ENCODE data around the gene PCID2.

The PCID2 gene

GRCh38 chr13:113137691-113138298 lies 70.7 kb downstream of the PCID2 start:
- Histone ChIP-seq H4K20me1 (ENCODE audit: insufficient read depth, low read length) (no peaks in the 10 kb centered on the region), H3K4me3 (ENCODE audit: low read length) (no peak overlapping the region), H3K9me3 (ENCODE audit: insufficient read depth, low read length) (no peaks in the 10 kb centered on the region), H3K79me2 (ENCODE audit: low read length) (no peaks in the 10 kb centered on the region), H3K27ac (ENCODE audit: low read length) (no peak overlapping the region), H3K4me2 (ENCODE audit: low read length) (no peak overlapping the region), H3K9ac (ENCODE audit: low read length) (no peak overlapping the region), H3K4me1 (ENCODE audit: low read length) (no peaks in the 10 kb centered on the region), H3K36me3 (replicated peaks; ENCODE audit: low read depth, low read length) (no peaks in the 10 kb centered on the region), H2AFZ (ENCODE audit: low read depth, low read length) (no peak overlapping the region), H3K27me3 (ENCODE audit: low read depth, low read length) (peaks cover 18% of the 10 kb centered on the region)
- TF ChIP-seq EZH2phosphoT487 (IDR thresholded peaks at IDR 0.05; ENCODE audit: low read depth) (no peak), CTCF (IDR thresholded peaks at IDR 0.05; ENCODE audit: low read depth, low read length) (no peak)

- Histone ChIP-seq H3K9me3 (ENCODE audit: insufficient read depth, low read length) (no peaks in the 10 kb centered on the region), H2AFZ (ENCODE audit: low read depth, low read length) (no peak overlapping the region), H3K4me2 (ENCODE audit: low read length) (no peak overlapping the region), H3K79me2 (ENCODE audit: low read length) (no peaks in the 10 kb centered on the region), H3K27ac (ENCODE audit: low read length) (no peak overlapping the region), H3K27me3 (ENCODE audit: low read depth, low read length) (peaks cover 34% of the 10 kb centered on the region), H3K36me3 (replicated peaks; ENCODE audit: low read depth, low read length) (no peaks in the 10 kb centered on the region), H3K9ac (ENCODE audit: low read length) (no peak overlapping the region), H4K20me1 (ENCODE audit: insufficient read depth, low read length) (no peaks in the 10 kb centered on the region), H3K4me1 (ENCODE audit: low read length) (no peaks in the 10 kb centered on the region), H3K4me3 (ENCODE audit: low read length) (no peak overlapping the region)
- TF ChIP-seq CTCF (IDR thresholded peaks at IDR 0.05; ENCODE audit: low read depth, low read length) (no peak), EZH2phosphoT487 (IDR thresholded peaks at IDR 0.05; ENCODE audit: low read depth) (no peak)
These were observed 73.1 kb downstream of the PCID2 start for GRCh38 chr13:113135281-113135760.

GRCh38 chr13:113129921-113130750 lies 78.3 kb downstream of the PCID2 start:
- H3K27ac ChIP-seq (ENCODE audit: low read length) = no peak overlapping the region
- H4K20me1 ChIP-seq (ENCODE audit: insufficient read depth, low read length) = no peaks in the 10 kb centered on the region
- no peak overlapping the region for H2AFZ ChIP-seq (ENCODE audit: low read depth, low read length)
- no peak overlapping the region for H3K4me2 ChIP-seq (ENCODE audit: low read length)
- no peaks in the 10 kb centered on the region for H3K9me3 ChIP-seq (ENCODE audit: insufficient read depth, low read length)
- H3K36me3 ChIP-seq (replicated peaks; ENCODE audit: low read depth, low read length) = no peaks in the 10 kb centered on the region
- H3K27me3 ChIP-seq (ENCODE audit: low read depth, low read length) = peaks cover 30% of the 10 kb centered on the region
- no peak for TF ChIP-seq CTCF (IDR thresholded peaks at IDR 0.05; ENCODE audit: low read depth, low read length)
- TF ChIP-seq EZH2phosphoT487 (IDR thresholded peaks at IDR 0.05; ENCODE audit: low read depth) = no peak
- no peak overlapping the region for H3K9ac ChIP-seq (ENCODE audit: low read length)
- peaks cover 9% of the 10 kb centered on the region; the same call in 1 of the 2 replicates for H3K4me1 ChIP-seq (ENCODE audit: low read length)
- H3K79me2 ChIP-seq (ENCODE audit: low read length) = no peaks in the 10 kb centered on the region
- no peak overlapping the region for H3K4me3 ChIP-seq (ENCODE audit: low read length)

GRCh38 chr13:113129480-113129879 lies 79.0 kb downstream of the PCID2 start:
- Histone ChIP-seq H2AFZ (ENCODE audit: low read depth, low read length) (no peak overlapping the region), H3K27me3 (ENCODE audit: low read depth, low read length) (peaks cover 30% of the 10 kb centered on the region), H3K36me3 (replicated peaks; ENCODE audit: low read depth, low read length) (no peaks in the 10 kb centered on the region), H3K4me1 (ENCODE audit: low read length) (peaks cover 9% of the 10 kb centered on the region; the same call in 1 of the 2 replicates), H3K27ac (ENCODE audit: low read length) (no peak overlapping the region), H3K9me3 (ENCODE audit: insufficient read depth, low read length) (no peaks in the 10 kb centered on the region), H4K20me1 (ENCODE audit: insufficient read depth, low read length) (no peaks in the 10 kb centered on the region), H3K4me2 (ENCODE audit: low read length) (no peak overlapping the region), H3K4me3 (ENCODE audit: low read length) (no peak overlapping the region), H3K79me2 (ENCODE audit: low read length) (no peaks in the 10 kb centered on the region), H3K9ac (ENCODE audit: low read length) (no peak overlapping the region)
- TF ChIP-seq EZH2phosphoT487 (IDR thresholded peaks at IDR 0.05; ENCODE audit: low read depth) (no peak), CTCF (IDR thresholded peaks at IDR 0.05; ENCODE audit: low read depth, low read length) (no peak)
